GM19372 (cell line): Measurements from ENCODE around the gene CXCL3.

Source experiments
- ATAC-seq: cut with Tn5 transposase; IDR thresholded peaks from one replicate; pipeline ENCODE4 v1.9.1; 2021; ENCODE audit warnings: mild to moderate bottlenecking, low read depth, moderate library complexity; ENCODE audit not compliant: unreplicated experiment

CXCL3 gene

DNA sequence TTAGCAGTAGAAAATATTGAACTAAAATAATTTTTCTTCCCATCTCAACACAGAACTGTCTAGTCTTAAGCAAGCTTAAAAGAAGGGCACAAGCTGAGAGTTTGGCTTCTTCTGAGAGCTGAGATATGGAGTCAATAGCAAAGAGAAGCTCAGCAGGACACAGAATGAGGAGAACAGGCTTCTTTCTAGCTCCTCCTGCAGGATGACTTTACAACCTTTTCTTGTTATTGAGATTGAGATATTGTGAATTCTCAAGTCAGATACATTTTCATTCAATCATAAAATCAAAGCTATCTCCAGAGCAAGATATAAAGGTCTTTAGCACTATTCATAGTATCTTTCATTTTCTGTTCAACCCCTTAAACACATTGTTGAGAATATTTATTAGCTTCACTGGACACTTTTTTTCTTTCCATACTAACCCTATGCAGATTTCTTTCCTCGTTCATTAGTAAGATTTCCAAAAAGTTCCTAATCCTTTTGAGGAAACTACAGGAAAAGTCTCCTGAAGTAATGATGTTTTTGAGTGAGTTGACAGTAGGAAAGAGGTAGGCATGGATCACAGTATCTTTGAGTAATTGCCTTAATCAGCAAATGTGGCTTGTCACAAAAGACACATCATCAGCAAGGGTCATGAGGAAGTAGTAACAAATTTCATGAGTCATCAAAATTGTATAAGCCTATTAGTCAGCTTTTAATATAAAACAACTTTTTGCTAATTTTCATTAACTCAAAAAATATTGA, 17.8 kb upstream of the CXCL3 start:
- ATAC-seq: no peak

DNA sequence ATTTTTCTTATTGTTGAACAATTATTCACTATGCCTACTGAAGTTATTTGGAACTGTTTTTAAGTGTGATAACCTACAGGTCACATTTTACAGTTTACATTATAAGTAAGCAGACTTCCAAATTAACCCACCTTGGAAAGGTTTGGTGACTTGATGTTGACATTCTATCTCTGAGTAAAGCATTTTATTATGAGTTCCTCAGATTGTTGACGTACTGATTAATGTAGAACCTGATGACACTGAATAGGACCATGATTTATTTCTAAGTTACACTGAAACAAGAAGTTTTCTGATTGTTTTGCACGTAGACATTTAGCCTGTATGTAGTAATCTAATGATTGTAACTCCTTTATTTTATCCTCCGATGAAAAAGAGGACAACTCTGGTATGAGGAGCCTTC, 17.0 kb upstream of the CXCL3 start:
- ATAC-seq: no peak

DNA sequence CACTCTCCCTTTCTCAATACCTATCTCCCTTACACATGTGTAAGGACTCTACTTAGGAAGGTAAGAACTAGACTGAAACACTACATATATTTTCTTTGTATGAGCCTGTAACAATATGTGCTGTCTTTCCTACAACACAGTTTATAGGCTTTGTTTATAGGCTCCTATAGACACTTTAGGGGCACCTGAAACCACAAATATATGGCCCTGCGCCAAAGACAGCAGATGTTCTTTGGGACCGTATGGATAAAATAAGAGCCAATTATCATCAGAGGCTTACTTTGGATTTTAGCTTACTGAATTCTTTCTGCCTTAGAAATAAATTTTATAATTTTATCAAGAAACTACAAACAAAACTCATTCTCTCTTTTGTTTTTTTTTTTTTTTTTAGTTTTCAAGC, 16.6 kb upstream of the CXCL3 start:
- no peak for ATAC-seq

DNA sequence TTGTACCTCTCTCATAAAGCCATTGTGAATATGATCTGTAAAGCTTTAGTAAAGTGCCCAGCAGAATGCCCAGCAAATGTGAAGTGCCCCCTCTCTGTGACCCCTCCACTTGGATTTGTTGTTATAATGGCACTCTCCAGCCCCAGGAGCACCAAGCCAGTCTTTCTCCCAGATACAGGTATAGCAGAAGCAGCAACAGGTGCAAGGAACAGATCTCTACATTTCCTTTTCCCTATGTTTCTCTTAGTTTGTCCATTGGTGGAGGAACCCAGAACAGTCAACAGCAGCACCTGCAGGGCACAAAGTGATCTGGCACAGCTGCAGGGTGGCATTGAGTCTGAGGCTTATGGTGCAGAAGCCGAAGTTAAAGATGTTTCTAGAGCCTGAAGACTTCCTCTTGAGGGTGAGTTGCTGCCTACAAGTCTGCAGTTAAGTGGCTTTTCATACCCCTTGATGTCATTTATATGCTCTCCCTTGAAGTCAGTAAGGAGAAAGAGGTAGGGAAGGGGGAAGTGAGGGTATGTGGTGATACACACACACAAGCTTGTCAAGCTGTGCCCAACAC, 16.1 kb upstream of the CXCL3 start:
- no peak for ATAC-seq

DNA sequence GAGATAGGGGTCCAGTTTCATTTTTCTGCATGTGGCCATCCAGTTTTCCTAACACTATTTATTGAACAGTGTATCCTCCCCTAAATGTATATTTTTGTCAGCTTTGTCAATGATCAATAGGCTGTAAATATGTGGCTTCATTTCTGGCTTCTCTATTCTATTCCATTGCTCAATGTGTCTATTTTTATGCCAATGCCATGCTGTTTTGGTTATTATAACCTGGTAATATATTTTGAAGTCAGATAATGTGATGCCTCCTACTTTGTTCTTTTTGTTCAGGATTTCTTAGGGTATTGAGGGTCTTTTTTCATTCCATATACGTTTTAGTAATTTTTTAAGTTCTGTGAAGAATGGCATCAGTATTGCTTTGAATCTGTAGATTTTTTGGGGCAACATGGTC, 8.7 kb upstream of the CXCL3 start:
- no peak for ATAC-seq

DNA sequence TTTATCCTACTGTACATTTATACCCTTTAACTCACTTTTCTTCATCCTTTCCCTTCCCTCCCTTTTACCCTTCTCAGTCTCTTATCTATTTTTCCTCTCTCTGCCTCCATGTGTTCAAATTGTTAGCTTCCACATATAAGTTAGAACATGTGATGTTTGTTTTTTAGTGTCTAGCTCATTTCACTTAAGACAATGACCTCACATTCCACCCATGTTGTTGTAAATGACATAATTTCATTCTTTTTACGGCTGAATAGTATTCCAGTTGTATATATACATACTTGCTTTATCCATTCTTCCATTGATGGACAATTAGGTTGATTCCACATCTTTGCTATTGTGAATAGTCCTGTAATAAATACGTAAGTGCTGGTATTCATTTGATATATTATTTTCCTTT, 7.3 kb upstream of the CXCL3 start:
- ATAC-seq: no peak

DNA sequence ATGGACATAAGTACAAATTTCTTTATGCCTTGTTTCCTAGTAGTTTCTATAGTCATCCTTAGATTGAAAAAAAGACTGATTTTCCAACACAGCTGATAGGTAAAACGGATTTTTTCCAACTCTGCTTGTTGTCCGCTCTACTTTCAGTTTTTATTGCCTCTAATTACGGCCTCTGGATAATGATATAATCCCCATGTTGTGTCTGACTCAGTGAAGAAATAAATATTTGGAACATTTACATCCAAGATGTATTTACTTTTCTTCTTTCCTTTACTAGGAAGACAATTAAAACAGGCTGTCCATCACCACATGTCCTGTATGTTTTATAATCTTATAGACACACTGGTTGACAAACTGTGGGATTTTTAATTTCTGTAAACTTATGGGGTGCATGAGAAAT, 6.8 kb upstream of the CXCL3 start:
- ATAC-seq: no peak

DNA sequence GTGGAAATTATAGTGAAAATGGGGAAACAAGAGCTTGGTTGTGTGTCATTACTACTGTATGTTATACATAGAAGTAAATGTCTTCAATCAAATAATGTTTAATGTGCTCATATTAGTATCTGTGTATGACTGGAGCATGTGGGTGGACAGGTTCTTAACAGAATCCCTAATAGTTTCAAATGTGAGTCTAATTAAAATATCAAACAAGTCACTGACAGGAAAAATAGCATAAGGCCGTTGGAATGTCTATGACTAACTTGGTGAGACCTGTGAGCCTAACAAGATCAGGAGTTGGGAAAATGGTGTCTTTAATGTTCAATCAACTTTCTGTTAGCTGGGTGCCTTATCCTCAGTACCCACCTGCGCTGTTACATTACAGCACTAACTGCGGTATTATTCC, 6.2 kb upstream of the CXCL3 start:
- no peak for ATAC-seq

DNA sequence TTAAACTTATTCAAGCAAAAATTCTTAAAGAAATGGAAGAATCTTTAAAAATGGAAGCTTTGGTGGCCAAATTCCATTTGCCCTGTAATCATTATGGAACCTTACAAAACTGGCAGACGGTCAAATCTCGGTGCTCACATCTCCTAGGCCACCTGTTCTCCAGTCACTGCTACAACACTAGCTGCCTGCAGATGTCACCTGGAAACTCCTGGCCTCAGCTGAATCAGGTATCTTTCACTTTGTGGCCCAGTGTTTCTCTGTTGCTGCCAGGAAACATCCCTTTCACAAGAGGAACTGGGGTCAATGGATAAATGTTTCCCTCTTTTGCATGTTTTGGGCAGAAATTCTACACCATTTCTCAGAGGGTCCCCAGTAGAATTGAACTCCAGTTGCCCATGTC, 4.2 kb upstream of the CXCL3 start:
- no peak for ATAC-seq

DNA sequence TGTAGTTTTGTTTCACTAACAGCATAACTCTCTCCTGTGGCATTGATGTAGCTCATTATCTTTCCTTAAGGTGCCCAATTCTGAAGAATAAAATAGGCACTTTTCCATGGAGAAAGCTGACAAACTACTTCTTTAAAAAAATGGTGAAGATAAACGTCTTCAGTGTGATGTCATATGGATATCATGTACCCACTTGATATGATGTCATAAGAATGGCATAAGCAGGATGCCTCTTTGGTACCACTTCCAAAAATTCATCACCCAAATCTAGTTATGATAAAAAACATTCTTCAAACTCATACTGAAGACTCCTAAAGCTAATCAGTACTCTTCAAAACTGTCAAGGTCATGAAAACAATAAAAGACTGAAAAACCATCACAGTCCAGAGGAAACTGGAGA, 2.9 kb upstream of the CXCL3 start:
- no peak for ATAC-seq

DNA sequence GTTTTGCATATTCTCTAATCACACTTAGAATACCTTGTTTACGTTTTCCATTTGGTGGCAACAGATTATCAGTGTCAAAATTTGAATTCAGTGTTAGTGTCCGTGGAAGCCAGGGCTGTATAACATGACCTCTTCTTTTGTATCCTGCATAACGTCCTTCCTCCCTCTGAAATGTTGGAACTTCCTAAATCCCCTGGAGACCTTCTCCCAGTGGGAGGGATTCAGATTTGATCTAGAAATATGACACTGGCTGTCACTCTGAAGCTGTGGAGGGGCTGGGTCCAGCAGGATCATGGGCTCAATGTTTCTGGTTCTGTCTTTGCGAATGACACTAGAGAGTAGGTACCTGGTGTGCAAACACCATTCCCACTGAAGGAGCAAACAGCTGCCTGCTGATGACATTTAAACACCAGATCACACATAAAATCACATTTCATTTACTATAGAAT, 850 bp upstream of the CXCL3 start:
- peak; percentile 5 for ATAC-seq

DNA sequence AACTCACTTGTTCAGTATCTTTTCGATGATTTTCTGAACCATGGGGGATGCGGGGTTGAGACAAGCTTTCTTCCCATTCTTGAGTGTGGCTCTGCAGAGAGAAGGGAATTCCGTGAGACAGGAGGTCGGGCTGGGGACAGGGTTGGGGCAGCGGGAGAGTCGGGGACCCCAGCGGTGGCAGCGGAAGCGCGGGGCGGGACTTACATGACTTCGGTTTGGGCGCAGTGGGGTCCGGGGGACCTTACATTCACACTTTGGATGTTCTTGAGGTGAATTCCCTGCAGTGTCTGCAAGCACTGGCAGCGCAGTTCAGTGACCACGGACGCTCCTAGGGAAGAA, 434 bp downstream of the CXCL3 start:
- ATAC-seq: peak; percentile 24

DNA sequence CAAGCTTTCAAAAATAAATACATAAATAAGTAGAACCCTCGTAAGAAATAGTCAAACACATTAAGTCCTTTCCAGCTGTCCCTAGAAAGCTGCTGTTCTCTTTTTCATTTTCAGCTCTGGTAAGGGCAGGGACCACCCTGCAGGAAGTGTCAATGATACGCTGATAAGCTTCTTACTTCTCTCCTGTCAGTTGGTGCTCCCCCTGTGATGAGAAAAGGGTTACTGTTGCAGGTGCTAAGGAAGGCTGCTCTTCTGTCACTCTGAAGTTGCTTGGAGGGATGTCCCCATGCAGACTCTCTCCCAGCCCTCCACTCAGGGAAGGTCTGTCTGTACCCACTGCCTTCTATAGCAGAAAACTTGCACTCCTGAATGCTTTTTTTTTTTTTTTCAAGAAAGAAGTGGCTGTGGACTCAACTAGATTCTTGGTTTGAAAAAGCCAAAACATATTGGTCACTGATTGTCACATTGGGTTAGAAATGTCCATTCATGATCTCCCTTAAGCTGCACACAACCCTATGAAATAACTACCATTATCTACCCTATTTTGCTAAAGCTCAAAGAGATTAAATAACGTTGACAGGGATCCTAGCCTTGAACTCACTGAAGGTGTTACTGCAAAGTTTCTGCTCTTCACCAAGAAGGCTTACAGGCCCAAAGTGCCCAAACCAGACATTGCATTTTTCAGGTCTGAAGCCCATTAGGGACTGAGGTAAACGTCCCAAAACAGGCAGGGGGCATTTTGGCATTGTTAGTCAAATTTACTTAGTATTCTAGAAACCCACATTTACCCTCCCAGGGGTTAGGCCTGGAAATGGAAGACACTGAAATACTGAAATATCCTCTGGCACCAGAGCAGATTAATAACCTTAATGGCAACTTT, 1.2 kb downstream of the CXCL3 start:
- no peak for ATAC-seq

DNA sequence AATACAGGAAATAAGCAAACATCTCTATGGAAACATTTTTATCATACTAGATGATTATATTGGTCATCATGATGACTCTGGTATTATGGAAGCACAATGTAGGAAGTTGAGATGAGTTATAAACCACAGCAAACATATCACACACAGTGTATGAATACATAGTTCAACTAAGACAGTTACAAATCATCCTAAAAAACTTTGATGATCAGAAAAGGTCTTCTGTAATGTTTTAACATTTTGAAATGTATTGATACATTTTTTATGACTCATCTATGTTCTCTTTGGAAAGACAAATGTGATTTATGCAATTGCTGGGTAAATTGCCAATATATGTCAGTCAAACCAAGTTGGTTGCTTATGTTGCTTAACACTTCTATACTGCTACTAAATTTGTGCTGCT, 4.8 kb downstream of the CXCL3 start:
- ATAC-seq: no peak

DNA sequence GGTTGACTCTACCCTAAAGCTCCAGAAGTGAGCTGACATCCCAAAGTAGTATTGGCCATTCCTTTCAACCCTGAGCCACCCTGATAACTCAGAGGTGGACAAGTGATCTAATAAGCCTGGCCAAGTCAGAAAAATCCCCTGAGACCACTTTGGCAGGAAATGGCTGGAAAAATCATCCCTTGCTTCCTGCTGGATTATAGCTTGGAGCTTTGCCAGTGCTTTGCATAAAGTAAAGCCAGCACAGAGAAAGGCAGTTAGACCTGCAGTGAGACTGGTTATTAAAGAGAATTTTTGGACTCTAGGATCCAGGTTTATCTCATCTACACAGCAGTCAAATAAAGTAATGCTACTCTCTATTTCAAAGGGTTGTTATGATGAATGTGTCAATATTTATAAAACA, 6.4 kb downstream of the CXCL3 start:
- ATAC-seq: no peak

DNA sequence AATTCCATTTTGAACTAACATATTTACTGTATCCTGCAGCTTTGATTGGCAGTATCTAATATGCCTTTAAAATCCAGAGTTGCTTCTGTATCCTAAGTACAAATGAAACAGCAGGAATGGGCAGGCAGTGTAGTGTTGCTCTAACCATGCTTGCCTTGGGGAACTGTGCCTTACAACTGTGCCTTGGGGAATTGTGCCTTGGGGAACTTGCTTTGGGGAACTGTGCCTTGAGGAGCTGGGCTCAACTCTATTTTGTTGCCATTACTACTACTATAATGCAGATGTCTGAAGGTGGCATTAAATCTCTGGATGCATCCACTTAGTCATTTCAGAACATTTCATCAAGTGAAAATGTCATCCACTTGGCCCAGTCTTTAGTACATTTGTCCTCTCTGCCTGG, 6.9 kb downstream of the CXCL3 start:
- no peak for ATAC-seq

DNA sequence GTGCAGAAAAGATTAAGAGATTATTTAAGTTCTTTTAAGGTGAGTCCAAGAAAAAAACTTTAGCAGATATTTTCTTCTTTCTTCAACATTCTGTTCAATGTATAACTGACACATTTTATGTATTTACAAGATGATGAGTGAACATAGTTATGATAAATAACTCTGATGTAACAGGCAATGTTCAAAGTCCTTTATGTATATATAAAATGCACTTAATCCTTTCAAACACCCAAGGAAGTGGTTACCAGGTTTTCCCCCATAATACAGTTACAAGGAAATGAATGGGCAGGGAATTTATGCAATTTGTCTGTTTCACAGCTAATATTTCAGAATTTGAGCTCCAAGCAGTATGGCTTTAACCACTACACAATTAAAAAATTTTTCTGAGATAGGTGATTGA, 8.2 kb downstream of the CXCL3 start:
- no peak for ATAC-seq

DNA sequence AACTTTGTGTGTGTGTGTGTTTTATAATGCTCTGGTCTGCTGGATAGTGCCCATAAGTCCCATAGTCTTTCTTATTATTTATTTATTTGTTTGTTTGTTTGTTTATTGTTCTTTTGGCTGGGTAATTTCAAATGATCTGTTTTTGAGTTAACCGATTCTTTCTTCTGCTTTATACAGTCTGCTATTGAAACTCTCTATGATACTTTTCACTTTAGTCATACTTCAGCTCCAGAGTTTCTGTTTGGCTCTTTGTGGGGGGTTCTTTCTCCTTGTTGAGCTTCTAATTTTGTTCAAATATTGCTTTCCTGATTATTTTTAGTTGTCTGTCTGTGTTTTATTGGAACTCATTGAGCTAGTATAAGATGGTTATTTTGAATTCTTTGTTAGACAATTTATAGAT, 10.0 kb downstream of the CXCL3 start:
- ATAC-seq: no peak

DNA sequence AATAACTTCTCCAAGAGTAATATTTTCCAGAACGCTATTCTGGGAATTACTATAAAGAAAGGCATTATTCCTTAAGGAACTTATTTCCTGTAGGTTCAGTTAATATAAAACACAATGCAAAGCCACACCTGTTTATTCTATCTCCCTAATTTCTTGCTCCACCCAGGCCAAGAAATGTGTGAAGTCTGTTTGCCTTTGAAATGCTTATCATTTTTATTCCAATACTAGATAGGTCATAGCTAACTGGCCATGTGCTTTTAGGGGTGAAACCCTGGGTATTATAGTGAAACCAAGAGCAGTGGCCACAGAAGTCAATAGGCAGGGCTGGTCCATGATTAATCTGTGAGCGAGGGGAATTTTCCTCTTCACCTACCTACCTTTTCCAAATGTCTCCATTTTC, 14.8 kb downstream of the CXCL3 start:
- no peak for ATAC-seq

DNA sequence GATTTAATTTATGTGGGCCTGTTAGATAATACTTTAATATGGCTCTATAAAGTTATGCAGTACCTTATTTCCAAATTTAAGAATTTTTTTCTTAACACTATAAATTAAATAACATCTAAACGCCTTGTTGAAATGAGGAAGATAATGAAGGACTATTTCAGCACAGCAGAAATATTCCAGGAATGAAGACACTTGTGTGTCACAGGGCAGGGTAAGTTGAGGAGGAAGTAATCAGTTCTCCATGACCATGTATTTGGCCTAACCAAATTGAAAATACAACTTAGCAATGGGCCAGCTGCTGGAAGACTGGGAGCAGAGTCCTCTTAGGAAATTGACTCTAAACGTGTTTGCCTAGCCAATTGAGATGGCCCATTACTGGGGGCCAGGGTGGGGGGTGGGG, 16.9 kb downstream of the CXCL3 start:
- ATAC-seq: no peak

DNA sequence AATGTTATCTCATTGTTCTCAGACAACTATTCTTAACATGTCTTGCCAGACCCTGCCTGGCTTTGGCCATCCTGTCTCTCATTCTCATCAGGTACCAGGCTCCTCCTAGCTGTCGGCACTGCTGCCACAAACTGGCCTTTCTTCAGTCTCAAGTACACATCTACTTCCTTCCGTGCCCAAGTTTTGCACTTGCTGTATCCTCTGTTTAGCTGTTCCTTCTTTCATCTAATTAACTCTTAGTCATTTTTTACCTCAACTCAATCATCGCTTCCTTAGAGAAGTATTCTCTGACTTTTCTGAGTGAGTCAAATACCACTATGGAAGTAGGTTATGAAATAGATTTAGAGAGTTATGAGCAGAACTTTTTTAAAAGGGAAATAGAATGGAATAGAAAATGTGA, 19.7 kb downstream of the CXCL3 start:
- ATAC-seq: no peak

DNA sequence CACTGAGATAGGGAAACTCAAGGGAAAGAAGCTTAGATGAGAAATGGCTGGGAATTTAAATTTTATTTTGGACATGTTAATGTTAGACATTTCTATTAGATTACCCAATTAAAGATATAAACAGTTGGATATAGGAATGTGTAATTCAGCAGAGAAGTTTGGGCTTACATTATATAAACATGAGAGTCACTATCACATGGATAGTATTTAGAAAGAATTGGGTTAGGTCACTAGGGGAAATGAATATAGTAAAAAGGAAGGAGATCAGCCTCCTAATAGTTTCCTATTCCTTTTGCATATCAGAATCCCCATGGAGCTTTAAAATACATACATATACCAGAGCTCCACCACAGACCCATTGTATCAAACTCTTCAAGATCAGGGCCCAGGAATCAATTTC, 20.4 kb downstream of the CXCL3 start:
- ATAC-seq: no peak
